A549 (cell line): Measurements from ENCODE around the gene UBP1. TPM values are rescaled to one million over a fixed set of nuclear protein-coding genes. Genes with fewer than 3 reads are reported as not detected.

Source experiments
- ATAC-seq, 2 experiments: fragments of 200-7000 bp in 1 of 2; fragments of >200 bp in 1 of 2; cut with Nextera tagmentation in 1 of 2; cut with Tn5 transposase in 1 of 2; 3 replicates each; pipeline versions ENCODE4 v1.8.0 to v1.9.1; 2018 to 2020; ENCODE audit warnings: mild to moderate bottlenecking in 1 of 2, moderate library complexity in 1 of 2
- CTCF ChIA-PET: fragments of 300-600 bp; sonication (Branson Sonifier 250); formaldehyde crosslinking; extraction: SDS; loops from one replicate; lab custom pipeline; 2021; ENCODE audit warnings: antibody characterized with exemption, inconsistent platforms; lab: Yijun Ruan, JAX
- POLR2A ChIA-PET: fragments of 350-600 bp; formaldehyde crosslinking; extraction: SDS; loops from one replicate; lab custom pipeline; 2021; ENCODE audit warnings: antibody characterized with exemption, inconsistent platforms; lab: Yijun Ruan, JAX
- DNase-seq, 2 experiments: peaks; one replicate each; pipeline versions ENCODE4 v3.0.0 to v3.0.0-alpha.2; 2011 to 2016; ENCODE audit warnings: low read depth in 1 of 2, low spot score in 1 of 2
- FAIRE-seq: peaks from 2 replicates; lab custom pipeline; 2011; peaks lifted over from hg19 to GRCh38; lab: Jason Lieb, UNC
- H3K27ac ChIP-seq, 2 experiments: fragments of >200 bp; sonication (Bioruptor Twin); formaldehyde crosslinking; 3 replicates each; pipeline ENCODE4 v1.5.1; 2016 to 2017
- H3K4me1 ChIP-seq: fragments of >200 bp; sonication (Bioruptor Twin); formaldehyde crosslinking; 3 replicates; pipeline ENCODE4 v1.6.1; 2016
- H3K4me2 ChIP-seq: fragments of >200 bp; sonication (Bioruptor Twin); formaldehyde crosslinking; 3 replicates; pipeline ENCODE4 v1.6.1; 2016
- H3K4me3 ChIP-seq: fragments of >200 bp; sonication (Bioruptor Twin); formaldehyde crosslinking; 3 replicates; pipeline ENCODE4 v1.5.1; 2016
- H3K9me3 ChIP-seq: fragments of >200 bp; sonication (Bioruptor Twin); formaldehyde crosslinking; 3 replicates; pipeline ENCODE4 v1.6.1; 2016
- CHD2 ChIP-seq: fragments of 150-350 bp; IDR thresholded peaks from 2 replicates; pipeline ENCODE4 v1.6.1; 2014; ENCODE audit warnings: low read length; ENCODE audit not compliant: partially characterized antibody
- EP300 ChIP-seq, 2 experiments: fragments of >200 bp; sonication (Bioruptor Twin); formaldehyde crosslinking; IDR thresholded peaks; 2 replicates in 1 of 2; 3 replicates in 1 of 2; pipeline ENCODE4 v1.6.1; 2016 to 2017
- FOSL2 ChIP-seq, 2 experiments: fragments of 450-650 bp in 1 of 2; fragments of >200 bp in 1 of 2; sonication (Bioruptor Twin) in 1 of 2; formaldehyde crosslinking; IDR thresholded peaks; 2 replicates each; pipeline versions ENCODE4 v1.5.0 to v1.6.1; 2016 to 2020; ENCODE audit warnings: mild to moderate bottlenecking in 1 of 2, moderate library complexity in 1 of 2
- FOXS1 ChIP-seq: fragments of 250-450 bp; sonication (Bioruptor Pico); IDR thresholded peaks from 2 replicates; pipeline ENCODE4 v1.5.0; 2020; ENCODE audit warnings: mild to moderate bottlenecking, moderate library complexity
- GATA3 ChIP-seq: IDR thresholded peaks from 2 replicates; pipeline ENCODE4 v1.6.1; 2012; ENCODE audit warnings: borderline replicate concordance
- HDAC2 ChIP-seq: fragments of 200-600 bp; sonication (generic); IDR thresholded peaks from 2 replicates; pipeline ENCODE4 v1.6.1; 2016
- HEYL ChIP-seq: fragments of 250-450 bp; sonication (Bioruptor Pico); IDR thresholded peaks from 2 replicates; pipeline ENCODE4 v1.8.0; 2021; ENCODE audit warnings: mild to moderate bottlenecking, moderate library complexity
- HOXA7 ChIP-seq: fragments of 250-450 bp; sonication (Bioruptor Pico); IDR thresholded peaks from 2 replicates; pipeline ENCODE4 v1.5.0; 2020; ENCODE audit warnings: mild to moderate bottlenecking, moderate library complexity
- JUNB ChIP-seq: fragments of >200 bp; sonication (Bioruptor Twin); formaldehyde crosslinking; IDR thresholded peaks from 2 replicates; pipeline ENCODE4 v1.6.1; 2016
- KDM5A ChIP-seq: fragments of 200-600 bp; sonication (generic); IDR thresholded peaks from 2 replicates; pipeline ENCODE4 v1.6.1; 2016; ENCODE audit warnings: antibody characterized with exemption, mild to moderate bottlenecking
- PHF8 ChIP-seq: fragments of 200-600 bp; sonication (generic); IDR thresholded peaks from 2 replicates; pipeline ENCODE4 v1.6.1; 2016; ENCODE audit warnings: low read depth, mild to moderate bottlenecking, antibody characterized with exemption, moderate library complexity, borderline replicate concordance
- RARB ChIP-seq: fragments of 250-450 bp; sonication (Bioruptor Pico); IDR thresholded peaks from 2 replicates; pipeline ENCODE4 v1.8.0; 2021; ENCODE audit warnings: mild to moderate bottlenecking, moderate library complexity
- SREBF2 ChIP-seq: fragments of 450-650 bp; IDR thresholded peaks from 2 replicates; pipeline ENCODE4 v1.6.1; 2014; ENCODE audit warnings: mild to moderate bottlenecking, moderate library complexity
- ZC3H11A ChIP-seq: fragments of 450-650 bp; IDR thresholded peaks from 2 replicates; pipeline ENCODE4 v1.6.1; 2014; ENCODE audit warnings: antibody characterized with exemption, mild to moderate bottlenecking
- ZFP36 ChIP-seq: fragments of 450-650 bp; IDR thresholded peaks from 2 replicates; pipeline ENCODE4 v1.6.1; 2014; ENCODE audit warnings: borderline replicate concordance; ENCODE audit not compliant: partially characterized antibody
- WGBS: methylation state at CpG from one replicate; pipeline ENCODE4 v1.1.6; 2017; ENCODE audit errors: missing lambda C conversion rate; 5-methylcytosine and 5-hydroxymethylcytosine counted together
- polyA plus RNA-seq, 4 experiments: library from polyadenylated mRNA; depleted of rRNA in 3 of 4; stranded (reverse); fragments of >200 nt; fragmentation: RNase III in 1 of 4; extraction: RNeasy Plus Mini Kit Qiagen cat#74134 plus additional on column Dnase treatment in 1 of 4; gene quantifications; 2 replicates in 3 of 4; 3 replicates in 1 of 4; pipeline ENCODE4 v1.2.3, GENCODE V29; 2011 to 2017
- TF ChIP-seq, protein P1 (sequence below): IDR thresholded peaks from 2 replicates; pipeline ENCODE4 v1.6.1; 2012; ENCODE audit warnings: low read depth, borderline replicate concordance
- TF ChIP-seq, protein P2 (sequence below): fragments of 250-450 bp; sonication (Bioruptor Pico); IDR thresholded peaks from 2 replicates; pipeline ENCODE4 v1.5.0; 2021; ENCODE audit warnings: mild to moderate bottlenecking, moderate library complexity, borderline replicate concordance
- TF ChIP-seq, protein P3 (sequence below): fragments of 150-350 bp; IDR thresholded peaks from 2 replicates; pipeline ENCODE4 v1.6.1; 2014; ENCODE audit warnings: low read depth, mild to moderate bottlenecking, low read length
- TF ChIP-seq, protein P4 (sequence below): IDR thresholded peaks from 2 replicates; pipeline ENCODE4 v1.6.1; 2012

Gene UBP1
- polyA plus RNA-seq, 2 of the 4 experiments (the other 2 are of a cell fraction): 48.6 to 92.5 TPM

DNA sequence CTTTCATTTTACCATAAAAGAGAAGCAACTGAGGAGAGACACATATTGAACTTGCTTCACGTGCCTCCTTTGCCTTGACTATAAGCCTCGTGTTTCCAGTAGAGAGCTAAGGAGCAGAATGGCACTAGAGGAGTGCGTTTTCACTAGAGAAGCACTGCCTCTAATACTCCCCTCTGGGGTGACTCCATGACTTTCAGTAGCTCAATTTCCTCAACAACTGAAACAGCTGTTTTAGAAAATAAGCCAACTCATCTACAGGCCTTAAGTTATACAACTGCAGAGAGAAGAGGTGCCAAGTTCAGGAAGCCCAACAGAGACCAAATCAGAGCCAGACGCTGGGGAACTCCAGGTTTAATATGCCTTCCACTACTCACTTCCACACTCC is 1.9 kb downstream of the UBP1 start (continued):
- no peak for TF ChIP-seq RARB (CRISPR knock-in tag)
- TF ChIP-seq HEYL (CRISPR knock-in tag): no peak
- TF ChIP-seq EP300 (IDR thresholded peaks at IDR 0.05): no peak

DNA sequence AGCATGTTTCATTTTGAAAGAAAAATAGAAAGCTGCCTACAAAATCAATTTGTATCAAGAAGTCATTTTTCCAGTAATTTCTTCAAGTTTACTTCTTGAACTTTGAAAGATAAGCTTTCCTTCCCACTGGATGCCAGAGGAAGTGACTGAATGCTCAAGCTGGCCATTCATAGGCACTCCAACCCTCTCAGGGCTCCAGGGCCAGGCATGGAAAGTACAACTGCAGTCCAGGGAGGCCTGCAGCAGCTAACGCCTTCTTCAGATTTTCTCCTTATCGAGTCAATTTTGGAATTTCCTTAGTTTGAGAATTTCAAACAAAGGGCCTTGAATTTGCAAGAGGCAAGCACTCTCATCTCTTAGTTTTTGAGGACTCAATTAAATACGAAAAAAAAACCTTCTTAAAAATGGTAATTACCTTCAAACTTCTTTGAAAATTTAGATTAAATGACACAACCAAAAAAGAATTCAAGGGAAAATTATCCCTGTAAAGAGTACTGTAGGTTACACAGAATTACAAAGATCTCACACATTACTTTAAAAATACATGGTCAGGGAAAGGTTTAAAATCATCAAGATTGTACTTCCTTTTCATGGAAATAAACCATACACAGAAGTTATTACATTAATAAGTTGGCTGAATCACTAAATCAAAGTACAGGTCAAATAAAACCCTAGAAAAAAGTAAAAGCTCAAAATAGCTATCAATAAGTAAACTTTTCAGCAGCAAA is 2.5 kb downstream of the UBP1 start:
- peak in 1 of 2 experiments; percentile 41 for DNase-seq

DNA sequence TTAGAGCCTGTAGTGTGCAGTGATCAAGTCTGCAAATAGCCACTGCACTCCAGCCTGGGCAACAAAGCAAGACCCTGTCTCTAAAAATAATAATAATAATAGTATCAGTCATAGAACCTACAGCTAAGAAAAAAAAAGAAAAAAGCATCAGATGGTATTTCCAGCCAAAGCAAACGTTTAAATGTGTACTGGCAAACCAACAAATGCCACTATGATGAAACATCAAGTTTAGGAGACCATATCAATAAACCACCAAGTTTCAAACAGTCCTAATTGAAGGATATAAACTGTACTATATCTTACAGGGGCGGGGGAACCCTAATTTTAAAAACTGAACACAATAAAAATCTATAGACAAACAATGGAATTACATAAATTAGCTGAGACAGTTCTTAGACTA is 6.4 kb downstream of the UBP1 start:
- ATAC-seq (no peak), FAIRE-seq (no peak), DNase-seq (no peak)
- Histone ChIP-seq H3K27ac (no peak overlapping the region), H3K9me3 (no peaks in the 10 kb centered on the region), H3K4me1 (peaks cover 78% of the 10 kb centered on the region), H3K4me2 (peak overlapping the region; percentile 27; the same call in 2 of the 3 replicates), H3K4me3 (no peak overlapping the region)
- WGBS: 45% methylated on average over 2 of the region's 2 CpGs
- ChIA-PET POLR2A (interaction anchor here (0.6 kb wide), 1 partner anchor 587 kb away, joined by 6 read pairs; no protein-coding TSS in a partner anchor), CTCF (interaction anchor here (2.7 kb wide), 1 partner anchor 61 kb away, joined by 11 read pairs; no protein-coding TSS in a partner anchor)
- TF ChIP-seq, protein P1, sequence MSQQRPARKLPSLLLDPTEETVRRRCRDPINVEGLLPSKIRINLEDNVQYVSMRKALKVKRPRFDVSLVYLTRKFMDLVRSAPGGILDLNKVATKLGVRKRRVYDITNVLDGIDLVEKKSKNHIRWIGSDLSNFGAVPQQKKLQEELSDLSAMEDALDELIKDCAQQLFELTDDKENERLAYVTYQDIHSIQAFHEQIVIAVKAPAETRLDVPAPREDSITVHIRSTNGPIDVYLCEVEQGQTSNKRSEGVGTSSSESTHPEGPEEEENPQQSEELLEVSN: no peak
- no peak for TF ChIP-seq GATA3
- TF ChIP-seq, protein P2, sequence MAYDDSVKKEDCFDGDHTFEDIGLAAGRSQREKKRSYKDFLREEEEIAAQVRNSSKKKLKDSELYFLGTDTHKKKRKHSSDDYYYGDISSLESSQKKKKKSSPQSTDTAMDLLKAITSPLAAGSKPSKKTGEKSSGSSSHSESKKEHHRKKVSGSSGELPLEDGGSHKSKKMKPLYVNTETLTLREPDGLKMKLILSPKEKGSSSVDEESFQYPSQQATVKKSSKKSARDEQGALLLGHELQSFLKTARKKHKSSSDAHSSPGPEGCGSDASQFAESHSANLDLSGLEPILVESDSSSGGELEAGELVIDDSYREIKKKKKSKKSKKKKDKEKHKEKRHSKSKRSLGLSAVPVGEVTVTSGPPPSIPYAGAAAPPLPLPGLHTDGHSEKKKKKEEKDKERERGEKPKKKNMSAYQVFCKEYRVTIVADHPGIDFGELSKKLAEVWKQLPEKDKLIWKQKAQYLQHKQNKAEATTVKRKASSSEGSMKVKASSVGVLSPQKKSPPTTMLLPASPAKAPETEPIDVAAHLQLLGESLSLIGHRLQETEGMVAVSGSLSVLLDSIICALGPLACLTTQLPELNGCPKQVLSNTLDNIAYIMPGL (CRISPR knock-in tag): no peak
- no peak for TF ChIP-seq ZC3H11A
- TF ChIP-seq, protein P3, sequence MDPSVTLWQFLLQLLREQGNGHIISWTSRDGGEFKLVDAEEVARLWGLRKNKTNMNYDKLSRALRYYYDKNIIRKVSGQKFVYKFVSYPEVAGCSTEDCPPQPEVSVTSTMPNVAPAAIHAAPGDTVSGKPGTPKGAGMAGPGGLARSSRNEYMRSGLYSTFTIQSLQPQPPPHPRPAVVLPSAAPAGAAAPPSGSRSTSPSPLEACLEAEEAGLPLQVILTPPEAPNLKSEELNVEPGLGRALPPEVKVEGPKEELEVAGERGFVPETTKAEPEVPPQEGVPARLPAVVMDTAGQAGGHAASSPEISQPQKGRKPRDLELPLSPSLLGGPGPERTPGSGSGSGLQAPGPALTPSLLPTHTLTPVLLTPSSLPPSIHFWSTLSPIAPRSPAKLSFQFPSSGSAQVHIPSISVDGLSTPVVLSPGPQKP: no peak
- no peak for TF ChIP-seq RARB (CRISPR knock-in tag)
- no peak for TF ChIP-seq HDAC2
- no peak for TF ChIP-seq JUNB
- TF ChIP-seq HEYL (CRISPR knock-in tag): no peak
- TF ChIP-seq, protein P4, sequence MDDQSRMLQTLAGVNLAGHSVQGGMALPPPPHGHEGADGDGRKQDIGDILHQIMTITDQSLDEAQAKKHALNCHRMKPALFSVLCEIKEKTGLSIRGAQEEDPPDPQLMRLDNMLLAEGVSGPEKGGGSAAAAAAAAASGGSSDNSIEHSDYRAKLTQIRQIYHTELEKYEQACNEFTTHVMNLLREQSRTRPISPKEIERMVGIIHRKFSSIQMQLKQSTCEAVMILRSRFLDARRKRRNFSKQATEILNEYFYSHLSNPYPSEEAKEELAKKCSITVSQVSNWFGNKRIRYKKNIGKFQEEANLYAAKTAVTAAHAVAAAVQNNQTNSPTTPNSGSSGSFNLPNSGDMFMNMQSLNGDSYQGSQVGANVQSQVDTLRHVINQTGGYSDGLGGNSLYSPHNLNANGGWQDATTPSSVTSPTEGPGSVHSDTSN: no peak
- no peak for TF ChIP-seq PHF8
- TF ChIP-seq SREBF2: no peak
- no peak for TF ChIP-seq KDM5A

More for the DNA sequence above, 2.5 kb downstream of the UBP1 start:
- no peak for FAIRE-seq
- Histone ChIP-seq H3K4me3 (peak overlapping the region; percentile 79), H3K4me1 (peaks cover 57% of the 10 kb centered on the region)
- POLR2A ChIA-PET: no interaction called here
- no peak for TF ChIP-seq CHD2
- no peak for TF ChIP-seq FOSL2 (IDR thresholded peaks at IDR 0.05)
- no peak for TF ChIP-seq FOSL2 (CRISPR knock-in tag; IDR thresholded peaks at IDR 0.05)
- TF ChIP-seq FOXS1 (CRISPR knock-in tag): no peak
- no peak for TF ChIP-seq HOXA7 (CRISPR knock-in tag)
- TF ChIP-seq, protein P4: no peak
- TF ChIP-seq ZFP36: no peak
- TF ChIP-seq, all 56 proteins: peak for 0
- 25% methylated on average over 3 of the region's 3 CpGs for WGBS
- CTCF ChIA-PET: interaction anchor here (0.5 to 4.9 kb wide), 4 partner anchors 18 to 1793 kb away, joined by 3 to 20 read pairs (median 8); no protein-coding TSS in a partner anchor
- peak overlapping the region; percentile 98 for H3K4me2 ChIP-seq
- no peak for ATAC-seq
- H3K9me3 ChIP-seq: no peaks in the 10 kb centered on the region
- peak overlapping the region; percentile 96 to 98 for H3K27ac ChIP-seq
